NT2/D1 (cell line): ENCODE results near the gene EHD1.
"Not testable (repeated sequence)": the region's sequence is repeated elsewhere in the genome, so short reads cannot be mapped to it uniquely, and the experiment has no call there.

ENCODE experiments used
- YY1 ChIP-seq: IDR thresholded peaks from 2 replicates; pipeline ENCODE4 v1.6.1; 2011; ENCODE audit not compliant: insufficient read length, insufficient read depth
- ZNF274 ChIP-seq: IDR thresholded peaks from 2 replicates; pipeline ENCODE4 v1.6.1; 2011; ENCODE audit warnings: mild to moderate bottlenecking, low read depth, low read length

- TF ChIP-seq YY1, ZNF274: not testable (repeated sequence)
These were observed 63.0 kb downstream of the EHD1 start for GRCh38 chr11:64815433-64815832.
